C4-2B (cell line): ENCODE results near the gene LRRC73.
"Not testable (repeated sequence)": the region's sequence is repeated elsewhere in the genome, so short reads cannot be mapped to it uniquely, and the experiment has no call there.

Experiments
- H3K27ac ChIP-seq: fragments of 450-650 bp; 2 replicates; pipeline ENCODE4 v1.5.1; 2017
- ZFX ChIP-seq: fragments of 450-650 bp; IDR thresholded peaks from 2 replicates; pipeline ENCODE4 v1.6.1; 2017
- TF ChIP-seq, protein P1 (sequence below): fragments of 450-650 bp; conservative IDR thresholded peaks from 2 replicates; pipeline ENCODE4 v1.5.1; 2017; ENCODE audit warnings: mild to moderate bottlenecking

Gene LRRC73, protein sequence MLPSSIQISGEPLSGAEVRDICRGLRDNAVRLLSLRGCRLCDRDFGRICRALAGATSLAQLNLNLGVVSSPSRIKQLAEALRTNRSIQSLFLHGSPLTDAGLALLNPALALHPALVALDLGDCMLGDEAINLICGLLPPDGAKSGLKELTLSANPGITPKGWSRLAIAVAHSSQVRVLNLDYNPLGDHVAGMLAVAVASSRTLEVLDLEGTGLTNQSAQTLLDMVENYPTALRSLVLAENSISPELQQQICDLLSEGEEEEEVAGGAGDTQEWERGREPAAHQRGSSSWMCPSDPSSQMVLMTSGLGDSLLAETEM

DNA sequence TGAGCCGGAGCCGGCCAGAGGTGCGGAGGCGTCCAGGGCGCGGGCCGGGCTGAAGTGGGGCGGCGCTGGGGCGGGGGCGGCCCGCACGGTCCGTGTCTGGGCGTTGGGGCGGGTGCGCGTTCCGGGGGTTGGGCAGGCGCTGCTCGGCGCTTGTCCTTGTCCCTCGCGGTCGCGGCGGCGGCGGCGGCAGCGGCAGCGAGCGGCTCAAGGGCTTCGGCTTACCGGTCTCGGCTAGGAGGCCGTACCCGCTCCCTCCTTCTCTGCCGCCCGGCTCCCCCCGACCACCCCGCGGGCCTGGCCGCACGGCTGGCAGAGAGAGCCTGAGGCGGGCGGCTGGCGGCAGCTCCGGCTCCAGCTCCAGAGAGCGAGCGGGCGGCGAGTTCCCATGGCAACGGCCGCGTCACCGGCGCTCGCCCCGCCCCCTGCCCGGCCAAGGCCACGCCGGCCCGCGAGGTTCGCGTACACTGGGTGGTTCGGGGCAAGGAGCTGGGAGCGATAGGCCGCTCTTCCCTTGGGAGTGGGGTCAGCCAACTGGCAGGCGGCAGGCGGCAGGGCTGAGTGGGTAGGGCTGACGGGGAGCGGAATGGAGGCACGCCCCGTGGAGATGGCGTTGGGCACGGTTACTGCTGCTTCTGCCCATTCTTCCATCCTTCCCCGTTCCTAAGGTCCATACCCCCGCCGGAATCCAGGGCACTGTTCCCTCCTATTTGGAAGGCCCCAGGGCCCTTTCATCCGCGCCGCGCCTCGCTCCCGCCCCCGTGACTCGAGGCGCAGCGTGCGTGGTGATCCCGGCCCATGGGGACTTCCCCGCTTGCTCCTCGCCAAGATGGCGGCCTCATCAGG is at the start of gene LRRC73:
TSS of gene LRRC73 (minus strand) at position 363 of the 843 bp plus-strand sequence. CDS start 561 bp downstream, outside the sequence.
- TF ChIP-seq ZFX: no peak
- TF ChIP-seq, protein P1, sequence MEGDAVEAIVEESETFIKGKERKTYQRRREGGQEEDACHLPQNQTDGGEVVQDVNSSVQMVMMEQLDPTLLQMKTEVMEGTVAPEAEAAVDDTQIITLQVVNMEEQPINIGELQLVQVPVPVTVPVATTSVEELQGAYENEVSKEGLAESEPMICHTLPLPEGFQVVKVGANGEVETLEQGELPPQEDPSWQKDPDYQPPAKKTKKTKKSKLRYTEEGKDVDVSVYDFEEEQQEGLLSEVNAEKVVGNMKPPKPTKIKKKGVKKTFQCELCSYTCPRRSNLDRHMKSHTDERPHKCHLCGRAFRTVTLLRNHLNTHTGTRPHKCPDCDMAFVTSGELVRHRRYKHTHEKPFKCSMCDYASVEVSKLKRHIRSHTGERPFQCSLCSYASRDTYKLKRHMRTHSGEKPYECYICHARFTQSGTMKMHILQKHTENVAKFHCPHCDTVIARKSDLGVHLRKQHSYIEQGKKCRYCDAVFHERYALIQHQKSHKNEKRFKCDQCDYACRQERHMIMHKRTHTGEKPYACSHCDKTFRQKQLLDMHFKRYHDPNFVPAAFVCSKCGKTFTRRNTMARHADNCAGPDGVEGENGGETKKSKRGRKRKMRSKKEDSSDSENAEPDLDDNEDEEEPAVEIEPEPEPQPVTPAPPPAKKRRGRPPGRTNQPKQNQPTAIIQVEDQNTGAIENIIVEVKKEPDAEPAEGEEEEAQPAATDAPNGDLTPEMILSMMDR: no peak
- peak within 1 kb of the TSS; percentile 43 for H3K27ac ChIP-seq

DNA sequence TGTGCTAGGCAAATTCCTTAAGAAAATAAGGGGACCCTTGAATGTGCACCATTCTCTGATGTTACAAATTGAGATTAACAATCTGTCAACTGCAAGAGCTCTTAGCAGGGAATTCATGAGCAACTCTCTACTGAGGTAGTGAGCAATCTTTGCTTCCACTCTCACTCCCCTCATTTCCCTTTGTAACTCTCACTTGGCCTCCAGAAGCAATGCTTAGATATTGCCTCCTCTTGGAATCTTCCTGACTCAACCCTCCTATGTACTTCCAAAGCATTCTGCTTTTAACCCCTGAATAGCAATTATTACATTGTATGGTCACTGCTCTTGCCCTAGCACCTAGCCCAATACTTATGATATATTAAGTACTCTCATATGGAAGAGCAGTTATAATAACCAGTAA is 49.2 kb upstream of the LRRC73 start:
- no peak for TF ChIP-seq ZFX
- TF ChIP-seq, protein P1: no peak

DNA sequence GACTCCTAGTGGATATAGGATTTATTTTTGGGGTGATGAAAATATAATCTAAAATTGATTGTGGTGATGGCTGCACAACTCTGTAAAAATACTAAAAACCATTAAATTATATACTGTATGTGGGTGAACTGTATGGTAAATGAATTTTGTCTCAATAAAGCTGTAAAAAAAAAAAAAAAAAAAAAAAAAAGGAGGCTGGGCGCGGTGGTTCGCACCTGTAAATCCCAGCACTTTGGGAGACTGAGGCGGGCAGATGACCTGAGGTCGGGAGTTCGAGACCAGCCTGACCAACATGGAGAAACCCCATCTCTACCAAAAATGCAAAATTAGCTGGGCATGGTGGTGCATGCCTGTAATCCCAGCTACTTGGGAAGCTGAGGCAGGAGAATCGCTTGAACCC is 47.5 kb upstream of the LRRC73 start:
- H3K27ac ChIP-seq: not testable (repeated sequence)

More for the DNA sequence above, 49.2 kb upstream of the LRRC73 start:
- no peak overlapping the region for H3K27ac ChIP-seq

DNA sequence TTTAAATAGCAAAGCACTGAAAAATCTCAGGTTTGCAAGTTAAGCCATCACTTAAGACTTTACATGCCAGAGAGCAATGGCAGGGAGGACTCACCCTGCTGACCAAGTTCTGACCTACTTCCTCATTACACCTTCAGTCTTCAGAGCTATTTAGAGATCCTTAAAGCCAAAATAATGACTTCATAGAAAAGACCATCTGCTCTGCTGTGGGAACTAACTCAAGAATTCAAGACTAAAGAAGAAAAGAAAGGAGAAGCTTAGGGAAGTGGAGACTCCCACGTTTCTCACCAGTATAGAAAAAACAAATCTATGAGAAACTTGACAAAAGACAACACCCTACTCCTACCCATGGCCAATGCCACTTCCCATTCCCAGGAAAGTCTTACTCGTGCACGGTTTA is 37.1 kb upstream of the LRRC73 start:
- TF ChIP-seq ZFX: no peak
- TF ChIP-seq, protein P1: no peak
- no peak overlapping the region for H3K27ac ChIP-seq

DNA sequence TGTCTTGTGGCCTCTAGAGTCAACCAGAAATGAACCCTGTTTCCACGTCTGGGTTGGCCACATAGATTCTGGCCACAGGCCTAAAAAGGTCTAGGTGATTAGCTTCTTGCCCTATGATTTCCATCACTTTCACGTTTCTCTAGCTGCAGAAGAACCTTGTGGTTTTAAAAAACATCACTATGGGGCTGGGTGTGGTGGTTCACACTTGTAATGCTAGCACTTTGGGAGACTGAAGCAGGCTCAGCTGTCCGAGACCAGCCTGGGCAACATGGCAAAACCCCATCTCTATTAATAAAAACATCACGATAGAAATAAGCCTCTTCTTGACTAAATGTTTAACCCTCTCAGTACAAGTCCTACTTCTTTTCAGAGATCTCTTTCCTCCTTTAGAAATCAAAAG is 34.3 kb upstream of the LRRC73 start:
- no peak overlapping the region for H3K27ac ChIP-seq
- TF ChIP-seq, protein P1: no peak
- no peak for TF ChIP-seq ZFX

DNA sequence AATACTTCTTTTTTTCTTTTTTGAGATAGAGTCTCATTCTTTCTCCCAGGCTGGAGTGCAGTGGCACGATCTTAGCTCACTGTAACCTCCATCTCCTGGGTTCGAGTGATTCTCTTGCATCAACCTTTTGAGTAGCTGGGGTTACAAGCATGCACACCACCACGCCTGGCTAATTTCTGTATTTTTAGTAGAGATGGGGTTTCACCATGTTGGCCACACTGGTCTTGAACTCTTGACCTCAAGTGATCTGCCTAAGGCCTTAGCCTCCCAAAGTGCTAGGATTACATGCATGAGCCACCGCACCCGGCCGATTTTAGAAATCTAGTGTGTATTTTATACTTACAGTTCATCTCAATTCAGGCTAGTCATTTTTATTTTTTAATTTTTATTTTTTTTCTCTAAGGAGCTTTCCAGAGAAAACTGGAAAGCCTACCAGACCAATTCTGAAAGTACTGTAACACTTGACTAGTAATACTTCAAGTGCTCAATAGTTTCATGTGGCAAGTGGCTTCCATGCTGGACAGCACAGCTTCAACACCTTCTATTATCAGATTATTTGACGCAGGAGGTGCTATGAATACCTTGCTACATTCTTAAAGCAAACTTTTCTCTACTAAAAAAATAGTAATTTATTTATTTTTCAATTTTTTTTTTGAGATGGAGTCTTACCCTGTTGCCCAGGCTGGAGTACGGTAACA is 31.8 kb upstream of the LRRC73 start:
- H3K27ac ChIP-seq: no peak overlapping the region
- TF ChIP-seq, protein P1: no peak
- no peak for TF ChIP-seq ZFX

DNA sequence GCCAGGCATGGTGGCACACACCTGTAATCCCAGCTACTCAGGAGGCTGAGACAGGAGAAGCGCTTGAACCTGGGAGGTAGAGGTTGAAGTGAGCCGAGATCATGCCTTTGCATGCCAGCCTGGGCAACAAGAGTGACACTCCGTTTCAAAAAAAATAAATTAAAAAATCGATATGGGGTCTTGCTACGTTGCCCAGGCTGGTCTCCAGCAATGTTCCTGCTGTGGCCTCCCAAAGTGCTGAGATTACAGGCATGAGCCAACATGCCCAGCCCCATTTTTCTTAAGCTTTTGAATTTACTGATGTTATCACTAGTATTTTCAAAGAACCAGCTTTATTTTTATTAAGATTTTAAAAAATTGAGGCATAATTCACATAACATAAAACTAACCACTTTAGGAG is 30.4 kb upstream of the LRRC73 start:
- no peak overlapping the region for H3K27ac ChIP-seq

DNA sequence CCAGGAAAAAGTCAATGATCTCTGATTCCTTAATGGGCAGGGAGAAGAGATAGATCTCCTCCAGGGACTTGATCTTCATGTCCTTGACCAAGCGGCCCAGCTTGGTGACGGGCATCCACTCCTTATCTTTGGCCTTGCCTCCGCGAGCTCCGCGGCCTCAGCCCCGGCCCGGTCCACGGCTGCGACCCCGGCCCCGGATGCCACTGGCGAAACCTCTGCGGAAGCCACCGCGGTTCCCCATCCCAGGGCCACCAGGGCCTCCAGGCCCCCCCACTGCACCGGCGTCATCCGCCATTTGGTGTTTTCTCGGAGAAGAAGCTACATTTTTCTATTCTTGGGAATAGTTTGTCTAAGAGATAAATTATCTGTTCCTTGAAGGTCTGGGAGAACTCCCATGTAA is 29.3 kb upstream of the LRRC73 start:
- not testable (repeated sequence) for H3K27ac ChIP-seq

More for the DNA sequence above, 30.4 kb upstream of the LRRC73 start:
- TF ChIP-seq, protein P1: no peak
- no peak for TF ChIP-seq ZFX

DNA sequence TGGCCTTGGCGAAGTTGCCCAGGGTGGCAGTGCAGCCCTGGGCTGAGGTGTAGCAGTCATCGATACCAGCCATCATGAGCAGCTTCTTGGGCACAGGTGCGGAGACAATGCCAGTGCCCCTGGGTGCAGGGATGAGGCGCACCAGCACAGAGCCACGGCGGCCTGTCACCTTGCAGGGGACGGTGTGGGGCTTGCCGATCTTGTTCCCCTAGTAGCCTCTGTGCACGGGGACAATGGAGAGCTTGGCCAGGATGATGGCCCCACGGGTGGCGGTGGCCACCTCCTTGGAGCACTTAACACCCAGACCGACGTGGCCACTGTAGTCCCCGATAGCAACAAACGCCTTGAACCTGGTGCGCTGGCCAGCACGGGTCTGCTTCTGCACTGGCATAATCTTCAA is 28.8 kb upstream of the LRRC73 start:
- not testable (repeated sequence) for H3K27ac ChIP-seq
